Calu3 (cell line): ENCODE data around the gene ESRP2. TPM values are rescaled to one million over a fixed set of nuclear protein-coding genes. Genes with fewer than 3 reads are reported as not detected.
A peak's percentile ranks its signal among the peaks of the same experiment; 100 is the strongest.

Experiments used
- BruUV-seq: library from RNA; stranded (reverse); fragments of 400-500 nt; replicated peaks from 2 replicates; lab custom pipeline; 2021; lab: Mats Ljungman, UMichigan
- CTCF ChIA-PET: fragments of 300-600 bp; sonication (Branson Sonifier 250); formaldehyde crosslinking; loops from one replicate; lab custom pipeline; 2022; ENCODE audit warnings: antibody characterized with exemption; lab: Charles Lee
- DNase-seq: peaks from one replicate; pipeline ENCODE4 v3.0.0; 2022
- H3K27ac Mint-ChIP-seq: one replicate; pipeline ENCODE4 v1.8.0; 2022; ENCODE audit warnings: mixed read lengths; ENCODE audit not compliant: unreplicated experiment
- H3K27me3 Mint-ChIP-seq: one replicate; pipeline ENCODE4 v1.8.0; 2022; ENCODE audit warnings: mixed read lengths; ENCODE audit not compliant: unreplicated experiment
- H3K36me3 Mint-ChIP-seq: one replicate; pipeline ENCODE4 v1.8.0; 2022; ENCODE audit warnings: mild to moderate bottlenecking, moderate library complexity, mixed read lengths; ENCODE audit not compliant: insufficient read depth, unreplicated experiment
- H3K4me1 Mint-ChIP-seq: one replicate; pipeline ENCODE4 v1.8.0; 2022; ENCODE audit warnings: mild to moderate bottlenecking, low read depth, mixed read lengths; ENCODE audit not compliant: unreplicated experiment
- H3K4me3 Mint-ChIP-seq: one replicate; pipeline ENCODE4 v1.8.0; 2022; ENCODE audit warnings: mild to moderate bottlenecking, low read depth, moderate library complexity, mixed read lengths; ENCODE audit not compliant: unreplicated experiment
- H3K9me3 Mint-ChIP-seq: one replicate; pipeline ENCODE4 v1.8.0; 2022; ENCODE audit warnings: low read depth, mixed read lengths; ENCODE audit not compliant: unreplicated experiment
- intact Hi-C: fragments of 100-400 bp; cut with micrococcal nuclease; formaldehyde crosslinking; loops from one replicate; pipeline ENCODE4 v1.10.0; 2022; ENCODE audit not compliant: unreplicated experiment
- total RNA-seq: library from RNA; stranded (reverse); gene quantifications from 2 replicates; pipeline ENCODE4 v1.2.3, GENCODE V29; 2022
- TF ChIP-seq, protein P1 (sequence below): fragments of 200-600 bp; IDR thresholded peaks from one replicate; pipeline ENCODE4 v1.8.0; 2022; ENCODE audit warnings: antibody characterized with exemption; ENCODE audit not compliant: unreplicated experiment

ESRP2 gene
- total RNA-seq, 1 experiment from 2014 or later, result 100 TPM

DNA sequence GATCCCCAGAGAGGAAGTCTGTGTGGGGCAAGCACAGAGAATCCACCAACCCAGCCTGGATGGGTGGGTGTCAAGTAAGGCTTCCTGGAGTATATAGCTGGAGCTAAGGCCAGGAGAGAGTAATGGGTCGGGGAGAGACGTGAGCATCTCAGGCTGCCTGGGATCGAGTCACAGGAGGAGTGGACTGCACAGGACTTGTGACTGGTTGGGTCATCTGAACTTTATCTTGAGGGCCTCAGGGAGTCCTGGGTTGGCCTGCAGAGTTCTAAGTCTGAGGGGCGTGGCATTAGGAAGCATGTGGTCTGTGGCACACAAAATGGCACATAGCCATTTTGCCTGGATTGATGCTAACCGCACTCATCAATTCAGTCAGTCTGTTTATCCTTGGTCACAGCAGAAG lies 10.7 kb upstream of the ESRP2 start:
- peaks cover 51% of the 10 kb centered on the region for H3K36me3 Mint-ChIP-seq
- CTCF ChIA-PET, result no interaction called here
- no TSS peak for BruUV-seq
- peaks cover 25% of the 10 kb centered on the region for H3K4me1 Mint-ChIP-seq
- no peaks in the 10 kb centered on the region for H3K9me3 Mint-ChIP-seq
- H3K27me3 Mint-ChIP-seq, result no peaks in the 10 kb centered on the region
- no peak for DNase-seq
- peak overlapping the region; percentile 93 for H3K4me3 Mint-ChIP-seq
- TF ChIP-seq, protein P1, sequence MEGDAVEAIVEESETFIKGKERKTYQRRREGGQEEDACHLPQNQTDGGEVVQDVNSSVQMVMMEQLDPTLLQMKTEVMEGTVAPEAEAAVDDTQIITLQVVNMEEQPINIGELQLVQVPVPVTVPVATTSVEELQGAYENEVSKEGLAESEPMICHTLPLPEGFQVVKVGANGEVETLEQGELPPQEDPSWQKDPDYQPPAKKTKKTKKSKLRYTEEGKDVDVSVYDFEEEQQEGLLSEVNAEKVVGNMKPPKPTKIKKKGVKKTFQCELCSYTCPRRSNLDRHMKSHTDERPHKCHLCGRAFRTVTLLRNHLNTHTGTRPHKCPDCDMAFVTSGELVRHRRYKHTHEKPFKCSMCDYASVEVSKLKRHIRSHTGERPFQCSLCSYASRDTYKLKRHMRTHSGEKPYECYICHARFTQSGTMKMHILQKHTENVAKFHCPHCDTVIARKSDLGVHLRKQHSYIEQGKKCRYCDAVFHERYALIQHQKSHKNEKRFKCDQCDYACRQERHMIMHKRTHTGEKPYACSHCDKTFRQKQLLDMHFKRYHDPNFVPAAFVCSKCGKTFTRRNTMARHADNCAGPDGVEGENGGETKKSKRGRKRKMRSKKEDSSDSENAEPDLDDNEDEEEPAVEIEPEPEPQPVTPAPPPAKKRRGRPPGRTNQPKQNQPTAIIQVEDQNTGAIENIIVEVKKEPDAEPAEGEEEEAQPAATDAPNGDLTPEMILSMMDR, result no peak
- H3K27ac Mint-ChIP-seq, result no peak overlapping the region
- intact Hi-C loops, result no loop called here

DNA sequence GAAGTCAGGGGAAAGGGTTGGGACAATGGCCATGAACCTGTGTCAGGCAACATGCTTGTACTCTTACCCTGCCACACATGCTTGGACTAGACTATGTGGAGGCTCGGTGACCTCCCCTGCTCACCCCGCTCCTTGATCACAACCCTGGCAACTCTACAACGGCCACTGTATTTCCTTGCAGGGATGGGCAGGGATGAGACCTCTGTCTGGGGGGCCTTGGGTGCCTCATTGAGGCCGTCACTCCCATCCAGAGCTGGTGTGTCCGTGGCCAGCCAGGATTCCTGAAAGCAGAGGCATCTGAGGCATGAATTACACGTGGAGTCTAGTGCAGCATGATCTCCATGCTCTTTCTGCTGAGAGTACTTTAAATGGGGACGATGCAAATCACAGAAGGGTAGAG lies 10.2 kb upstream of the ESRP2 start:
- no peaks in the 10 kb centered on the region for H3K9me3 Mint-ChIP-seq
- TF ChIP-seq, protein P1, result no peak
- peaks cover 48% of the 10 kb centered on the region for H3K36me3 Mint-ChIP-seq
- no peaks in the 10 kb centered on the region for H3K27me3 Mint-ChIP-seq
- DNase-seq, result no peak
- BruUV-seq, result no TSS peak
- peaks cover 25% of the 10 kb centered on the region for H3K4me1 Mint-ChIP-seq
- CTCF ChIA-PET, result no interaction called here
- intact Hi-C loops, result no loop called here
- H3K4me3 Mint-ChIP-seq, result peak overlapping the region; percentile 93
- H3K27ac Mint-ChIP-seq, result no peak overlapping the region

DNA sequence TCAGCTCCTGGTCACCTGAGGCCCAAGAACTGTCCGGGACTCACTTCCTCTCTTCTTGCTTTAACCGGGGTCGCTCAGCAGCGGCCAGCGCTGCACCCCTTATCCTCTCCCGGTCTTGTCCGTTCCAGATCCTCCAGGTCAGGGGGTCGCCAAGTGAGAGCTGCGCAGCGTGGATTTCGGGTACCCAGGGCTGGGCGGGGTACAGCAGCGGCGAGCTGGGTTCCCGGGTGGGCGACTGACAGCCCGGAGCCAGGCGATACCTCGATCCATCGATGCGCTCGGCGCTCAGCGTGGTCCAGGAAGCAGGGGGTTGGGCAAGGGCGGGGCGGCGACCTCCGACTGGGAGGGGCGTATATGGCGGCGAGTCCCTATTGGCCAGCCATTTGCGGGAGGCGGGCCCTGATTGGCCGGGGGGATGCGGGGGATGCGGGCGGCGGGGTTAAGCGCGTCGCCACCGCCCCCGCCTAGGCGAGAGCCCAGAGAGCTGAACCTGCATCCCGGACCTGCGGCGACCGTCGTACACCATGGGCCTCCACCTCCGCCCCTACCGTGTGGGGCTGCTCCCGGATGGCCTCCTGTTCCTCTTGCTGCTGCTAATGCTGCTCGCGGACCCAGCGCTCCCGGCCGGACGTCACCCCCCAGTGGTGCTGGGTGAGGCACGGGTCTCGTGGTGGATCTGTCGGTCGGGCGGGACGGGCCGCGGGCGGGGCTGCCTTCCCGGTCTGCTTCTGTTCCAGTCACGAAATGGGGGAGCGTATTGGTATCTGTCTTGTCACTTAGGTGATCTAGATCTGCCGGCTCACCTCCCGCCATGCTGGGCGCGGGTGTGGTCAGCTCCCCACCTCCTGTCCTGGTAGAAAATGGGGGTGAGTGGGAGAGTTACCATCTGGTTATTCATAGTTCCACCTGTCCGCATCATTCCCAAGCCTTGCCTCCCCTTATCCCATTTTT lies 9.3 kb upstream of the ESRP2 start, which contains the start of gene PLA2G15:
Gene PLA2G15, plus strand, starts transcription at position 471 of the 951 bp plus-strand sequence. Its CDS starts 54 bp downstream, at position 525.
- TF ChIP-seq, protein P1, result no peak
- intact Hi-C loops, result no loop called here
- Mint-ChIP-seq H3K9me3 (no peaks in the 10 kb centered on the region), H3K27ac (peak within 1 kb of the TSS; percentile 43), H3K4me3 (peak within 1 kb of the TSS; percentile 93), H3K27me3 (no peaks in the 10 kb centered on the region), H3K36me3 (peaks cover 41% of the 10 kb centered on the region), H3K4me1 (peaks cover 25% of the 10 kb centered on the region)
- DNase-seq, result peak; percentile 97
- CTCF ChIA-PET, result interaction anchor here (0.5 to 1.2 kb wide), 7 partner anchors 11 to 458 kb away, joined by 3 to 4 read pairs (median 3); no protein-coding TSS in a partner anchor
- BruUV-seq, result TSS peak; percentile 58

DNA sequence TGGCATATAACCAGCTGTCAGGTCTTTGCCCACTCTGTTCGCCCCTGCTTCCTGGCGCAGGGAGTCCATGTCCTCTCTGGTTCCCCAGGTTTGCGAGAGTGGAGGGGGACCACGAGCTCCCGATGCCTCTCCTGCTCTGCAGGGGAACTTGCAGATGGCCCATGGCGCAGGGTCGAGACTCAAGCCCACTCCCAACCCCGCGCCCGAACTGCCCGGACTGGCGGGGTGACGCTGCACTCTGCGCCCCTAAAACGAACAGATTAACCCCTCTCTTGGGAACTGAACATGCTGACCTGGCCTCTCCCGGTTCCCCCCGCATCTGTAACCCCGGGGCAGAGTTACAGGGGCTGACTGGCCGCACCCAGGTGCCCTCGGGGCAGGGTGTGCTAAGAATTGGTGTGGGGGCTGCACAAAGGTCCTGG lies 8.6 kb upstream of the ESRP2 start:
- TF ChIP-seq, protein P1, result no peak
- Mint-ChIP-seq H3K36me3 (peaks cover 40% of the 10 kb centered on the region), H3K4me3 (peak overlapping the region; percentile 93), H3K9me3 (no peaks in the 10 kb centered on the region), H3K27me3 (no peaks in the 10 kb centered on the region), H3K4me1 (peaks cover 25% of the 10 kb centered on the region), H3K27ac (peak overlapping the region; percentile 43)
- intact Hi-C loops, result no loop called here
- no TSS peak for BruUV-seq
- CTCF ChIA-PET, result interaction anchor here (0.6 to 1.2 kb wide), 5 partner anchors 10 to 458 kb away, joined by 3 to 8 read pairs (median 3); no protein-coding TSS in a partner anchor
- DNase-seq, result no peak
